ENCODE measurements around the gene FUCA1. TPM values are rescaled to one million over a fixed set of nuclear protein-coding genes. Genes with fewer than 3 reads are reported as not detected.

Gene FUCA1
- total and polyA plus RNA-seq, 2 of the 8 experiments (the other 6 are each of a cell fraction or from before 2014, with no cell fraction given): 5.9 to 6.4 TPM

DNA sequence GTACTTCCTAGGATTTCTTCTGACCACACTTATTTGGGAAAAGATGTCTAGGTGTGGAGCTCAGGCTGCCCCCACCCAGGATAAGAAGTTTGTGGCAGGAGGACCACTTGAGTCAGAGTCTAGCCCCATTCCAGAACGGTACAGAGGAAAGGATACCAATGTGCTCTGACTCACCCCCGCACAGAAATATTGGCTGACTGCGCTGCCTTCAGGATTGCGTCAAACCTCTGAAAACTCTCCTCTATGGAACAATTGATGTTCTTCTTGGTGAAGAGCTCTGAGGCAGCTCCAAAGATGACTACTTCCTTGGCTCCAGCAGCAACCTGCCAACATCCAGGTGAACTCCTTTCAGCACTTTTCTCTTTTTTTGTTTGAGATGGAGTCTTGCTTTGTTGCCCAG lies 54.1 kb downstream of the FUCA1 start:
- no peak overlapping the region for H2BK15ac ChIP-seq (ENCODE audit: low read length)
- H3K4me3 ChIP-seq (ENCODE audit: extremely low read depth in 1 of 4, insufficient read depth in 2 of 4, low read depth in 3 of 4, low read length in 4 of 4): no peak overlapping the region
- no peak overlapping the region for H3K4ac ChIP-seq (replicated peaks; ENCODE audit: insufficient read length, low read depth, low read length)
- no peaks in the 10 kb centered on the region for H4K20me1 ChIP-seq (replicated peaks in 1 of 2; ENCODE audit: control insufficient read depth in 1 of 2, insufficient read depth in 2 of 2, low read length in 2 of 2)
- no peak overlapping the region for H2BK12ac ChIP-seq (ENCODE audit: low read depth, low read length)
- H3K36me3 ChIP-seq (ENCODE audit: control insufficient read depth in 2 of 4, insufficient read depth in 4 of 4, low read length in 3 of 4): peaks cover 0 to 23% (median 1%) of the 10 kb centered on the region in 4 experiments; a peak in 5 of 8 replicates
- no peak overlapping the region for H3K23ac ChIP-seq (ENCODE audit: insufficient read length)
- TF ChIP-seq ASH2L (IDR thresholded peaks at IDR 0.05; ENCODE audit: low read length): no peak
- TF ChIP-seq TAF1 (IDR thresholded peaks at IDR 0.05; ENCODE audit: low read depth, low read length): no peak
- no peak for TF ChIP-seq SP1 (IDR thresholded peaks at IDR 0.05; ENCODE audit: low read depth, low read length)
- TF ChIP-seq RXRA (IDR thresholded peaks at IDR 0.05; ENCODE audit: insufficient read depth, low read depth, low read length): no peak
- TF ChIP-seq POLR2AphosphoS5 (IDR thresholded peaks at IDR 0.05; ENCODE audit: low read depth, low read length): no peak
- TF ChIP-seq POLR2A (IDR thresholded peaks at IDR 0.05; ENCODE audit: control extremely low read depth in 1 of 2, low read depth in 2 of 2, low read length in 2 of 2): no peak
- TF ChIP-seq, protein P1, sequence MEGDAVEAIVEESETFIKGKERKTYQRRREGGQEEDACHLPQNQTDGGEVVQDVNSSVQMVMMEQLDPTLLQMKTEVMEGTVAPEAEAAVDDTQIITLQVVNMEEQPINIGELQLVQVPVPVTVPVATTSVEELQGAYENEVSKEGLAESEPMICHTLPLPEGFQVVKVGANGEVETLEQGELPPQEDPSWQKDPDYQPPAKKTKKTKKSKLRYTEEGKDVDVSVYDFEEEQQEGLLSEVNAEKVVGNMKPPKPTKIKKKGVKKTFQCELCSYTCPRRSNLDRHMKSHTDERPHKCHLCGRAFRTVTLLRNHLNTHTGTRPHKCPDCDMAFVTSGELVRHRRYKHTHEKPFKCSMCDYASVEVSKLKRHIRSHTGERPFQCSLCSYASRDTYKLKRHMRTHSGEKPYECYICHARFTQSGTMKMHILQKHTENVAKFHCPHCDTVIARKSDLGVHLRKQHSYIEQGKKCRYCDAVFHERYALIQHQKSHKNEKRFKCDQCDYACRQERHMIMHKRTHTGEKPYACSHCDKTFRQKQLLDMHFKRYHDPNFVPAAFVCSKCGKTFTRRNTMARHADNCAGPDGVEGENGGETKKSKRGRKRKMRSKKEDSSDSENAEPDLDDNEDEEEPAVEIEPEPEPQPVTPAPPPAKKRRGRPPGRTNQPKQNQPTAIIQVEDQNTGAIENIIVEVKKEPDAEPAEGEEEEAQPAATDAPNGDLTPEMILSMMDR (IDR thresholded peaks at IDR 0.05; ENCODE audit: control extremely low read depth in 1 of 3, insufficient read depth in 1 of 3, low read depth in 1 of 3, low read length in 3 of 3): no peak
- no peak for TF ChIP-seq CHD2 (IDR thresholded peaks at IDR 0.05; ENCODE audit: low read length)
- TF ChIP-seq GTF2F1 (IDR thresholded peaks at IDR 0.05; ENCODE audit: borderline replicate concordance, low read depth, low read length): no peak
- no peak for TF ChIP-seq CREB1 (IDR thresholded peaks at IDR 0.05)
- TF ChIP-seq ZNF274 (IDR thresholded peaks at IDR 0.05; ENCODE audit: borderline replicate concordance, extremely low read depth, low read length): no peak
- TF ChIP-seq BACH1 (IDR thresholded peaks at IDR 0.05; ENCODE audit: low read length): no peak
- no peak for TF ChIP-seq SUZ12 (IDR thresholded peaks at IDR 0.05; ENCODE audit: low read length)
- H4K91ac ChIP-seq (replicated peaks; ENCODE audit: insufficient read length, low read length): no peak overlapping the region
- no peaks in the 10 kb centered on the region for H3K79me2 ChIP-seq (ENCODE audit: control insufficient read depth in 1 of 2, insufficient read depth in 2 of 2, low read length in 2 of 2)
- no peak overlapping the region for H4K8ac ChIP-seq (ENCODE audit: extremely low read depth, insufficient read depth, low read length)
- H2BK120ac ChIP-seq (replicated peaks; ENCODE audit: low read depth, low read length): no peak overlapping the region
- no peaks in the 10 kb centered on the region for H3K27me3 ChIP-seq (replicated peaks in 1 of 4; ENCODE audit: control insufficient read depth in 3 of 4, extremely low read depth in 1 of 4, insufficient read depth in 3 of 4, low read length in 3 of 4)
- H3K4me1 ChIP-seq (replicated peaks in 1 of 4; ENCODE audit: control insufficient read depth in 3 of 4, insufficient read depth in 4 of 4, low read length in 3 of 4): peaks cover 0 to 1% (median 0%) of the 10 kb centered on the region in 4 experiments; a peak in 2 of 7 replicates
- DNase-seq (ENCODE audit: low read depth in 1 of 2, low spot score in 2 of 2): no peak
- H3K56ac ChIP-seq (replicated peaks; ENCODE audit: insufficient read length, low read depth, low read length): no peak overlapping the region
- CTCF ChIA-PET (ENCODE audit: partially characterized antibody): interaction anchor here (2.2 to 6.5 kb wide), 2 partner anchors 11 to 103 kb away, joined by 5 to 99 read pairs; partner anchors contain the start of gene HMGCL
- no peak overlapping the region for H3K18ac ChIP-seq (ENCODE audit: extremely low read depth, low read length)
- no peaks in the 10 kb centered on the region for H3K23me2 ChIP-seq (ENCODE audit: low read depth, low read length)
- H2BK20ac ChIP-seq (ENCODE audit: low read length): no peak overlapping the region
- H3K9me3 ChIP-seq (ENCODE audit: insufficient read depth in 2 of 2, low read depth in 1 of 2, low read length in 1 of 2): no peaks in the 10 kb centered on the region
- FAIRE-seq: no peak
- no peak overlapping the region for H3K27ac ChIP-seq (ENCODE audit: low read depth, low read length)
- no peak overlapping the region for H3K9ac ChIP-seq (replicated peaks in 1 of 4; ENCODE audit: extremely low read depth in 1 of 4, low read depth in 3 of 4, low read length in 3 of 4)
- H2BK5ac ChIP-seq (ENCODE audit: low read depth, low read length): no peak overlapping the region
- POLR2A ChIA-PET (ENCODE audit: partially characterized antibody): interaction anchor here (1.0 to 1.1 kb wide), 2 partner anchors 11 to 12 kb away, joined by 3 to 5 read pairs; partner anchors contain the start of gene HMGCL
- H4K5ac ChIP-seq (ENCODE audit: insufficient read length, low read depth, low read length): no peak overlapping the region
- 85% methylated on average over 4 of the region's 4 CpGs; no CpG with 5 or more reads in 1 of the 2 experiments for WGBS, 2 experiments (ENCODE audit: extremely low coverage in 1 of 2, insufficient coverage in 1 of 2, insufficient read length in 1 of 2, insufficient replicate concordance in 2 of 2, low coverage in 1 of 2, low lambda C conversion rate in 2 of 2, missing lambda C conversion rate in 1 of 2)
- no peak overlapping the region for H3K14ac ChIP-seq (ENCODE audit: insufficient read length)
- no peak overlapping the region for H2AK5ac ChIP-seq (ENCODE audit: low read depth, low read length)
- no peak overlapping the region for H3K4me2 ChIP-seq (ENCODE audit: insufficient read depth in 1 of 2, low read depth in 2 of 2, low read length in 2 of 2)
- no peaks in the 10 kb centered on the region for H3K79me1 ChIP-seq (ENCODE audit: low read depth, low read length)
- H2AFZ ChIP-seq (ENCODE audit: low read length): no peak overlapping the region

Measured in H1 (cell line).